Iris pigment epithelial cell (primary cell): ENCODE measurements around the gene LRBA.
"Not testable (repeated sequence)": the region's sequence is repeated elsewhere in the genome, so short reads cannot be mapped to it uniquely, and the experiment has no call there.

Experiments
- DNase-seq: peaks from one replicate; pipeline ENCODE4 v3.0.0-alpha.2; 2011; ENCODE audit warnings: low read depth

The LRBA gene

GRCh38 chr4:150564967-150565366 is 450.1 kb downstream of the LRBA start:
- DNase-seq, result not testable (repeated sequence)

- no peak for DNase-seq
These were observed 452.3 kb downstream of the LRBA start for GRCh38 chr4:150562751-150563150.

GRCh38 chr4:150562250-150562649 is 452.8 kb downstream of the LRBA start:
- DNase-seq, result no peak

GRCh38 chr4:150561143-150561737 is 453.8 kb downstream of the LRBA start:
- no peak for DNase-seq

GRCh38 chr4:150557811-150558210 is 457.3 kb downstream of the LRBA start:
- DNase-seq, result not testable (repeated sequence)

GRCh38 chr4:150547154-150547838 is 467.8 kb downstream of the LRBA start:
- no peak for DNase-seq

- no peak for DNase-seq
These were observed 468.8 kb downstream of the LRBA start for GRCh38 chr4:150546286-150546685.

GRCh38 chr4:150543042-150543441 is 472.0 kb downstream of the LRBA start:
- DNase-seq, result no peak

GRCh38 chr4:150541681-150542080 is 473.4 kb downstream of the LRBA start:
- DNase-seq, result no peak

- DNase-seq, result peak; percentile 1
These were observed 474.1 kb downstream of the LRBA start for GRCh38 chr4:150540959-150541360.

- no peak for DNase-seq
These were observed 474.5 kb downstream of the LRBA start for GRCh38 chr4:150540536-150540935.

- DNase-seq, result not testable (repeated sequence)
These were observed 477.2 kb downstream of the LRBA start for GRCh38 chr4:150537911-150538310.

- no peak for DNase-seq
These were observed 480.3 kb downstream of the LRBA start for GRCh38 chr4:150534818-150535217.

GRCh38 chr4:150533673-150534072 is 481.4 kb downstream of the LRBA start:
- DNase-seq, result no peak

- DNase-seq, result no peak
These were observed 489.7 kb downstream of the LRBA start for GRCh38 chr4:150525321-150525868.

- DNase-seq, result peak; percentile 77
These were observed 496.5 kb downstream of the LRBA start for GRCh38 chr4:150518559-150518958.

- peak; percentile 45 for DNase-seq
These were observed 499.9 kb downstream of the LRBA start for GRCh38 chr4:150515135-150515534.

- DNase-seq, result no peak
These were observed 500.4 kb downstream of the LRBA start for GRCh38 chr4:150514709-150515108.

- DNase-seq, result peak; percentile 90
These were observed 504.8 kb downstream of the LRBA start for GRCh38 chr4:150510176-150510865.

GRCh38 chr4:150507656-150508055 is 507.4 kb downstream of the LRBA start:
- DNase-seq, result not testable (repeated sequence)

- peak; percentile 24 for DNase-seq
These were observed 513.1 kb downstream of the LRBA start for GRCh38 chr4:150501983-150502382.

- peak; percentile 95 for DNase-seq
These were observed 513.9 kb downstream of the LRBA start for GRCh38 chr4:150501009-150501727.
